Activated CD4-positive, alpha-beta T cell treated with anti-CD3 and anti-CD28 coated beads for 48 hours (primary cell): ENCODE measurements around the gene DOP1A.
A peak's percentile ranks its signal among the peaks of the same experiment; 100 is the strongest.
"Not testable (repeated sequence)": the region's sequence is repeated elsewhere in the genome, so short reads cannot be mapped to it uniquely, and the experiment has no call there.

Experiments used
- DNase-seq: peaks from one replicate; pipeline ENCODE4 v3.0.0-alpha.2; 2020

DOP1A gene

DNA sequence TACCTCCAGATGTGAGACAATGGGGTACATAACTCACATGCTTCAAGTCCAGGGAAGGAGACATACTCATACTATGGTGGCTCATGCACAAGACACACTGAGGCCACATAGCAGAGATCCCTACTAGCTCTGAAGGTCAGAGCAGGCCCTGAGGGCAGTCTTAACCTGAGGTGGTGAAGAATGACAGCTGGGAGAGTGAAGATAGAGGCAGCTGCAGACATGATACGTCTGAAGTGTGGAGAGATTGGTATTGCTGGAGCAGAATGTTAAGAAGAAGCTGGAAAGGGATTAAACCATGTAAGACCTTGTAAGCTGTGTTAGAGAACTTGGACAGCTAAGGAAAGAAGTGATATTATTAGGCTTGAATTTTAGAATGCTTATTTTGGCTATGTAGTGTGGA lies 92.7 kb downstream of the DOP1A start:
- no peak for DNase-seq

DNA sequence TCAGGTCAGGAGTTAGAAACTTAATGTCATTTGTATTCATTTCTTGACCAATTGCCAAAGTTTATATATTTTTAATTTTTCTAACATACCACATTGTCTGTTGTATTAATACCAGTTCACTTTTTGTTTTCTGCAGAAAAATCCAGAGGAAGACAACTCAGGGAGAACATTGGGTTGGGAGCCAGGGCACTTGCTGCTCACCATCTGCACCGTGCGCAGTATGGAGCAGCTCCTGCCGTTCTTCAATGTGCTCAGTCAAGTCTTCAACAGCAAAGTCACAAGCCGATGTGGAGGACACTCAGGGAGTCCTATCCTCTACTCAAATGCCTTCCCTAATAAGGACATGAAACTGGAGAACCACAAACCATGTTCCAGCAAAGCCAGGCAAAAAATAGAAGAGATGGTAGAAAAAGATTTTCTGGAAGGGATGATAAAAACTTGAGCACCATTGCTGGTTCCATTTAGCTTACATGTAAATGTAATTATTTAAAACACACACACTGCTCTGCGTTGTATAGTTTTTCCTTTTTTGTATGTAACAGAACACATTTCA lies 100.3 kb downstream of the DOP1A start:
- no peak for DNase-seq

DNA sequence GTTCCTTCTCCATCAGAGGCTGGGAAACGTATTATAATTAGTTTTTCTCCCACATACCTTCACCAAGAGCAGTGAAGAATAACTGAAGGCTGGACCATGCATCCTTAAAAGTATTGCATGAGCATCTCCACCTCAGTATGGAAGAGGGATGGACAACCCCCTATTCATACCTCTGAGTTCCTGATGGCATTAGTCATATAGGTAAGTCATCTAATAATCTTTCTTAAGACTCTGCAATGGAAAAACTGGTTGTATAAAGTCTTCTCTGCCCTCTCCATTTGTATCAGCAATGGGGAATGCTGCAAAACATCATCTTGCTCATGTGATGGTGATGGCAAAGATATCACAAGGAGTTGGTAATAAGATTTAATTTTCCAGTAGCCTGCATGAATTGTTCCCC lies 101.1 kb downstream of the DOP1A start:
- DNase-seq, result no peak

DNA sequence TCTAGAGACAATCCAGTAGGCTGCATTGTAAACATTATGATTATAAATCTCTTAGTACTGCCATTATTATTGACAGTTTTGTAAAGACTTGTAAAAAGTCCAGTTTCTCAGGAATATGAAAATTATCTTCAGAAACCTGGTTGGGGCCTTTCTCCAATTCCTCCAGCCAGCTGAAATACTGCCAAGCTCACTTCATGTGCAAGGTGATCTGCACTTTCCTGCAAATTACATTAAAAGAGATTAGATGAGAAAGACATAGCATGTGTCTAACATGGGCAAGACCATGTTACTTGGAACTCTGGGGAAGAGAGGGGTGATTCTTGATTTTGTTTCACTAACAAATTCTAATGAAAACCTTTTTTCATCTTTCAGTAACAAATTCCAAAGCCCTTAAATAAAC lies 101.6 kb downstream of the DOP1A start:
- no peak for DNase-seq

DNA sequence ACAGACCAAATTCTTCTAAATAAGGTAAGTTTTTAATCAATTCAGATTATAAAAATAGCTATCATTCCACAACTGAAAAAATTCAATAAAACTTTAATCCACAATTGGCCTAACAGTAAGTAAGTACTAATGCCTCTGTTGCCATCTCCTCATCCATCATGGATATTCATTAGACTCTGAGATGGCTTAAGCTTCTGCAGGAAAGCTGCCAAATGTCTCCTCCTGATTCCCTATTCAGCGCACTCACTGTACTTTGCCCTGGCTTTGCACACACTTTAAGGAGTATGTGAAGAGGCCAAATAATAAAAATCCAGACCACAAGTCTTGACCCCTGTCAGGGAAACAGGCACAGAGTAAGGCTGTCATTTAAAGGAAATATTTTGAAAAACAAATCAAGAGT lies 102.0 kb downstream of the DOP1A start:
- DNase-seq, result no peak

DNA sequence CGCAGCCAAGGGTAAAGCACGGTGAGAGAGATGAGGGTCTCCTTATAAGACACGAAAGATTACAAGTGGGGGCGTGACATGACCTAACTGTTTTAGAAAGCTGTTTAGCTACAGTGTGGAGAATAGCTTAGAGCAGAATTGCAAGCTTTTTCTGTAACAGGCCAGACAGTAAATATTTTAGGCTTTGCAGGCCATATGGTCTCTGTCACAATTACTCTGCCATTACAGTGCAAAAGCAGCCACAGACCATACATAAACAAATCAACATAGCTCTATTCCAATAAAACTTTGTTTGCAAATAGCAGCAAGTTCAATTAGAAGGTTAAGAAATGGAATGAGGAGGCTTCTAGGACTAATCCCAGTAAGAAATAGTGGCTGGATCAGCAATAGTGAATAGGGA lies 108.8 kb downstream of the DOP1A start:
- DNase-seq, result no peak

DNA sequence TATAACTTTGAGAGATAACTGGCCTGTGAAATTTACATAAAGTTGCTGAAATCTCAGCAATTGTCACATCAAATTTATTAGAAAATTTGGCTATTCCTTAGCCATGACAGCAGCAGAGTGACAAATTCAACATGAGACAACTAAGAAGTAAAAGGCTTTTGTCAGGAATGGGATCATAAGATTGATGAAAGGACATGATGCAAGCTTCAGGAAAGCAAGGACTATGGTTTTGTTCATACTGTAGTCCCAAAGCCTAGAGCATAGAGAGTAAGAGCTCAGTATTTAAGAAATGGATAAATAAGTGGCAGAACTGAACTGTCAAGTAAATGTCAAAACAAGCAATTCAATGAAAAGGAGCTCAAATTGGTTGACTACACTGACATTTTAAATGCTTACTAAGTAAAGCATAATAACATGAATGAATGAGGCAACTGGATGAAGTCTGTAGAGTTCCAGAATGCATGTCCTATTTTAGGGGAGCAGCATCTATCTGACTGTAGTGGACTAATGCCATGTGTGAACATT lies 113.0 kb downstream of the DOP1A start:
- no peak for DNase-seq

DNA sequence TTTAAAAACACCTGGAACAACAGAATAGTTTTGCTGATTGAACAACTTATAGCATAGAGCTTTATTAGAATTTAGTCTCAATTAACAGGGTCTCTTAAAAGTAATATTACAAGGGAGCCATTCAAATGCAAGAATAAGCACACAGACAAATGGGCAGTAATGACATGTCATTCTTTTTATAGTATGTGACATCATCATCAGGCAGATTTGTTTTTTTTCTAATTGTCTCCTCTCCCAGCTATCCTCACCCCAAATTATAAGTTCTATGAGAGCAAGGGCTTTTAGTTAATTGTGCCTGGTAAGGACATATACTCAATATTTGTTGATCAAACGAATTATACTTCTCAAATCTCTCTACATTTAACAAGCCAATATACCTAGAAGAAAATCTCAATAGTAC lies 114.6 kb downstream of the DOP1A start:
- no peak for DNase-seq

DNA sequence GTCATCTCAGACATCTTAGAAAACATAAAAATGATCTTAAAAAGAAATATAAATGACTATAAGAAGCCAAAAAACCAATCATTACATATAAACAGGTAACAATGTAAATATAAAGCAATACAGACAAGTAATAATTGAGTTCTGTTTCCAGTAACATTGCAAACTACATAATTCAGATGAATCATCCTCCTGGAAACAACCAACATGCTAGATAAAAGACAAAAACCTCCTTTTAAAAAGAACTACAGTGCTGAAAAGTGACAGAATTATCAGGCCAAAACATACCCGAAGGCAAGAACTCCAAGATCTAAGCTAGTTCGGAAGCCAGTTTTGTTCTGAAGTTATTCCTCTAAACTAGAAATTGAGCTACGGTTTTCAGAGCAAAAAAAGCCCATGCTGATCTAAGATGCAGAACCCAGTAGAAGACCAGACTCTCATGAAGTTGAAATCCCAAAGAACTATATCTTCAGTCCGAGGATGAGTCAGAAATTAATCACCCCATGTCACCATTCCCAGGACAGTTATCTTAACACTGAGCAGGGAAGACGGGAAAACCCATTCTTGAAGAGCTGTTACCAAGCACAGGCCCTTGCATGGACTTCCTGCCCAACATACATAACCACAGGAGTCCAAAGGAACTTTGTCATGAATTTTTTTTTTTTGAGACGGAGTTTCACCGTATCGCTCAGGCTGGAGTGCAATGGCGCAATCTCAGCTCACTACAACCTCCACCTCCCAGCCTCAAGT lies 115.8 kb downstream of the DOP1A start:
- DNase-seq, result no peak

DNA sequence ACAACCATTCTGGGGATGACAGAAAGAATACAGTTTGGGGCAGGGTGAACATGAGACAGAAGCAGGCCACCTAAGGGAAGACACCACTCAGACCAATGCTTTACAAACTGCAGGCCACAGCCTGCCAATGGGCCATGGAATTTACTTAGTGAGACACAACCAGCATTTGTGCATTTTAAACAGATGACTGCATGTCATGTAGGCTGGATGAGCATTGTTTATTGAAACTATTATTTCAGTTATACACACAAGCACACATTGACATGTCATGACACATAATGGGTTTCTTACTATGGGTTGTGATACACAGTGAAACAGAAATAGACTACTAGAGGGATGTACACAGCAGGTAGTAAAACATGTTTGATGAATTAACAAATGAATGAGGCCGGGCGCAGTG lies 117.6 kb downstream of the DOP1A start:
- DNase-seq, result no peak

DNA sequence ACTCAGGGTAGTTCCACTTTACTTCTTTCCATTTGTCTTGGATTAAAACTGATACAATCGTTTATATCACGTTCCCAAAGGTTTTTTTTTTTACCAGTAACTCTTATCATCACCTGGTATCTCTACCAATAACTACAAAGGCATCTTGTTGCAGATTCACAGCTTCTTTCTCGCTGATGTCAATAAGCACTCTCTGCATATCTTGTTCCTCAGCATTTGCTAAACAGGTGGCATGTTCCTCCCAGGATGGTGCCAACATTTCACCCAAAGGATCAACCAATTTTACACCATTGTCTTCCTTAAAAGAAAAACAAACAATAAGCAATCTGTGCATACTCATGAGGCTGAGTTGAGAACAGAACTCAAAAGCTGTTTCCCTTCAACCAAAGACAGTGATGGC lies 121.0 kb downstream of the DOP1A start:
- no peak for DNase-seq

DNA sequence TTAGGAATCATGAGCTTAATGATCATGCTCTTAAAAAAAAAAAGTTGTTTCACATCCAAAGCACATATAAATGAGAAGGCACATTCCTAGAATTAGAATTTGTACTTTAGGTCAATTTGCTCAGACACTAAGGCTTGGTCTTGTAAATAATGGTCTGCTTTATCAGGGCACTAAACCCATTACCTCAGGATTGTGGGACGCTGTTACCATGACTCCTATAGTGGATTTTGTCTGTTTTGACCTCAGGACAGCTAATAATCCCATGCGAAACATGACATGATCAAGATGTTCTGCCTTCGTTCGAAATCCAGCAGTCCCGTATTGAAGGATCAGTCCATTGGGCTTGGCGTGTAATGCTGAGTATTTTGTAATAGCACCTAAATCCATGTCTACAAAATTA lies 123.2 kb downstream of the DOP1A start:
- no peak for DNase-seq

DNA sequence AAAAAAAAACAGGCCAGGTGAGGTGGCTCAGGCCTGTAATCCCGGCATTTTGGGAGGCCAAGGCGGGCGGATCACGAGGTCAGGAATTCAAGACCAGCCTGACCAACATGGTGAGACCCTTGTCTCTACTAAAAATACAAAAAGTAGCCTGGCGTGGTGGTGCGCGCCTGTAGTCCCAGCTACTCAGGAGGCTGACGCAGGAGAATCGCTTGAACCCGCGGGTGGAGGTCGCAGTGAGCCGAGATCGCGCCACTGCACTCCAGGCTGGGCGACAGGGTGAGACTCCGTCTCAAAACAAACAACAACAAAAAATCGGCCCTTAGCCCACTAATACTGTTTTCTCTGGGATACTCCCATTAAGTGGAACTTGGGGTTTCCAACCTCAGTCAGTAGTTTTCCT lies 124.5 kb downstream of the DOP1A start:
- DNase-seq, result not testable (repeated sequence)

DNA sequence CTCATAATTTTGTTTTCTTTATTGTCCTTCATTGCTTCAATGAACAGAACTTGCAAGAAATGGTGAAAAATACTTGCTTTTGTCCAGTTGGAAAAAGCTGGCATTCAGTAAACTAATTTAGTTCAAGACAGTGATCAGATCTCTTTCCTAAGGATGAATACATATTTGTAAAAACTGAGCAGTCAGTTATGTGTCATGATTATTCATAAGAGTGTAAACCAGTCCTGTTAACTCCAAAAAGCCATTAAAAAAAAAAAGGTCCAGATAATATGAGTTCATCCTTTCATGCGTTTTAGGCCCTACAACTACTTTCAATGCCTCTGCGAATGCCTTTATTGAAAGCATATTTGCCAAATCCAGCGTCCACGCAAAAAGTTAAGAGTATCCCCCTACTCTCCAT lies 125.0 kb downstream of the DOP1A start:
- DNase-seq, result no peak

DNA sequence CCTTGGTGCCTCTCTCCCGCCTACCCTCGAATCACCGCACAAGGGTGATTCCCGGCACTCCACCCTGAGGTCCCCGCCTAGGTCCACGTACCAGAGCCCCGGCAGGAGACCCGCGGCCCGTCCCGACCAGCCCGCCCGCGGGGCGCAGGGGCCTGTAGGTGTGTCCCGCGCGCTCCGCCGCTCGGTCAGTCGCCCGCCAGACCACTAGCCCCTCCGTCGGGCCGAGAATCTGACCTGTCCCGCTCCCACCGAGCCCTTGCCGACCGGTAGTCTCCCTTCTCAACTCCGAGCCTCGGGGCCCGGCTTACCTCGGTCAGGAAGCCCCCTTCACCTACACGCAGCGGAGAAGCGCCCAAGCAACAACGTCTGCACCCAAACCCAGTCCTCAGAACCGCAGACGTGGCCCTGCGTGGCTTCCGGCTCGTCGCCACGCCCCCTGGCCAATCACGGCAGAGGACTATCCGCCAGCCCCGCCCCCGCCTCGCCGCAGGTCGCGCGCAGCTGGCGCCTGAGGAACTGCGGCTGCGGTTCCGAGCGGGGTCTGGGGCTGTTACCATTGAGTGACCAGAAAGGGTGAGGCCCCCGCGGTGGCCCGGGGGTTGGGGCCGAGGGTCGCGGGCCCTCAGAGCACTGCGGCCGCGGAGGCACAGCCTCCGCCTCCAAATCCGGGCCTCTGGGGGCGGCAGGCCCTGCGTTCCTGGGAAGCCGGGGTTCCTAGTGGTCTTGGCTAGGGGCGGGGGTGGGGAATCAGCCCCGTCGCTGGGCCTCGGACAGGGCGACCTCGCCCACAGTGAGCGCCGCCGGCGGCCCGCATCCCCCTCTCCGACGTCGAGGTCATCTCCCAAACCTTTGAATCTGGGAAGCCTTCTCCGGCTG lies 125.6 kb downstream of the DOP1A start, which contains the start of the genes PGM3 and RWDD2A:
PGM3 (minus strand) TSS at position 395 of the 876 bp plus-strand sequence. CDS start 2,253 bp downstream, outside the sequence.
RWDD2A (plus strand) TSS at position 487 of the 876 bp plus-strand sequence. CDS start 1,095 bp downstream, outside the sequence.
- DNase-seq, result peak; percentile 90

DNA sequence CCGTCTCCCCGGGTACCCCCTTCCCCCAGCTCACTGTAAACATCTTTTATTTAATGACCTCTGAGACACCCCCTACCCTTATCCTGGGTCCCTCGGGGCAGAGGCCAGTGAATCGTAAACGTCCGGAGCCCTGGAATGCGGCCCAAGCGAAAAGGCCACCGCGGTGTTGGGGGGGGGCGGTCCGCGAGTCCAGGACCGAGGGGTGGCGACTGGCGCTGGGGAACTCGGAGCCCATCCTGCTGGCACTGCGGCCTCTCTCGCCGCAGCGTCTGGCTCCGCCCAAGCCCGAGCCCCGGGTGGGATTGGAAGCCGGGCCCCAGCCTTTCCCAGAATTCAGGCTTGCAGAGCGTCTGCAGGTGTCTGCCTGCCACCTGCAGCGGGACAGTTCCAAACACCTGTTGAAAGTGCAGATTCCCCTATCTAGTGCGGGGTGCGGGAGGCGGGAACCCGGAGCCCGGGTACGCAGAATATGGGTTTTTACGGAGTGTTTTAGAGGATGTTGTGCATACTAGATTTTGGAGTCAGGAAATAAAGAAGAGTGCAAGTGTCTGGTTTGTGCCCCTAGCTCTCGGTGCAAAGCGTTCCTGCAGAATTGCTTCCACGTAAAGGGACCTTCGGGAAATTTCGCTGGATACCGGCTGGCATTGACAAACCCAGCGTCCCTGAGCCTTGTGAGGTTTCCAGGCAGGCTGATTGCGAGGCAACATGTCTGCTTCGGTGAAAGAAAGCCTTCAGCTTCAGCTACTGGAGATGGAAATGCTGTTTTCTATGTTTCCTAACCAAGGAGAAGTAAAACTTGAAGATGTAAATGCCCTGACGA lies 126.5 kb downstream of the DOP1A start:
- peak; percentile 13 for DNase-seq

DNA sequence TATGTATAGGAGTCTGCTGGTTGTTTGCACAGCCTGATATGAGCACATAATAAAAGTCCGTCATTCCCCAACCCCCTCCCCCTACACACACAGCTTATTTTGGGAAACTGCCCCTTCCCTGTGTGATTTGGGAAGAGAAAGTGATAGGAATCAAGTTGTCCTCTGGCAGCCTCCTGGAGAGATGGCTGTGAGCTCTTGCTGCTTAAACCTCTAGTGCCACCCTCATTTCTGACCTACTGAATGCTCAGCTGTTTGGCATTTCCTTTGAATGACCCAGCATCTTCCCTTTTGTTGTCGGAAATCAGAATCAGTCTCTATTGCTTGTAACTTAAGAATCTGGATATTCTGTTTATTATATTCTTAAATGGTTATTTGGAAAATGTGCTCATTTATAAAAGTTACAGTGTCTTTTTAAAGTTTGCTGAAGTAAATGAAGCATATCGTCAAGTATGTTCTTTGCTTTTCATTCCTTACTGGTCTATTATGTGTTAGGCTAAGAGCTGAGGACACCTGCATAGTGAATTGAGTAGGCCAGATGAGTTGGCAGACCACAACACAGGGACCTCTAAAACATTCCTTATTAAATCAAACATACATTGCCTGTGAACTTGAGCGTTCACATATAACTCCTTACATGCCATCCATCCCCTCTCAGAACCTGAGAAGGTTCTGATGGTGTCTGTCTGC lies 131.2 kb downstream of the DOP1A start:
- no peak for DNase-seq

DNA sequence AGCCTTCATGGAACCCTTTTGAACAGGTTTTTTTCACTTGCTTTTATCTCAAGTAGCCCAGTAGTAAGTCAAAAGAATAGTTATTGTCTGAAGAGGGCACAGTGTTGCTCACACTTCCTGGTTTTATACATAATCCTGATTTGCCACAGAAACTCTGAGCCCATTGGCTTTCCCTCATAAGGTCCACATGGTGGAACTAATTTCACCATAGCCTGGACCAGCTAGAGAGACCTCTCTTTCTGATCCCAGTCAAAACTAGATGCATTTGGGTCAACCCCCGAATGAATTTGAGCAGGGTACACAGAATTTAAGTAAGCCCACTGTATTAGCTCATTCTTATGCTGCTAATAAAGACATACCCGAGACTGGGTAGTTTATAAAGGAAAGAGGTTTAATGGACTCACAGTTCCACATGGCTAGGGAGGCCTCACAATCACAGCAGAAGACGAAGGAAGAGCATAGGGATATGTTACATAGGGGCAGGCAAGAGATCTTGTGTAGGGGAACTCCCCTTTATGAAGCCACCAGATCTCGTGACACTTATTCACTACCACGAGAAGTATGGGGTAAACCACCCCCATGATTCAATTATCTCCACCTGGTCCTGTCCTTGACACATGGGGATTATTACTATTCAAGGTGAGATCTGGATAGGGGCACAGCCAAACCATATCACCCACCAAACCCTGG lies 131.8 kb downstream of the DOP1A start:
- no peak for DNase-seq

DNA sequence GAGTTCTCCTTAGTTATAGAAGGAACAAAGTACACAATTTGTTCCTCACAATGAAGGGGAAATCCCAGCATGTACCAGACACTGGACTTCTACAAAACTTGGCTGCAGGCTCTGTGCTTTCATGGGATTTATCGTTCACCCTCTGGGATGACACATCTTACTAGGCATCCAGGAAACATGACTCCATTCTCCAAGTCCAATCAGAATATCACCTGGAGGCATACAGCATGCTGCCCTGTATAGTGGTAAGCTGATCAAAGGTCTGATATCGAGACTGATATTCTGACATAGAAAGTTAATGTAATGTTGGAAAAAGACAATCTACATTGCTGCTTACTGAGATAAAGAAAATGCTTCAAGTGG lies 132.4 kb downstream of the DOP1A start:
- no peak for DNase-seq

DNA sequence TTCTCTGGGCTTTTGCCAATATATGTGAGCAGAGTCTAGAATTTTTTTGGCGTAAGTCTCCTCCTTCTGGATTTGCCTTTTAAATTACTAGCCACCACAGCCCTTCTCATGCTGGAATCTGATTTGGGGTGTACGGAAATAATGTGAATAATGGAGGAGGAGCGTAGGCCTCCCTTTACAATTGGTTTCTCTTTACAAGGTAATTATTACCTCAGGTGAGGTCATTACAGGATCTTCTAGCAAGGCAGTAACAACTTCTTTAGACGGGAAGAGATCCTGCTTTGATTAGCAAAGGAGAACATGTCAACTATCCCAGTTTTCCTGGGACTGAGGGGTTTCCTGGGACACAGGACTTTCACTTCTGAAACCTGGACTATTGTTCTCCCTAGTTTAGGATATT lies 134.6 kb downstream of the DOP1A start:
- DNase-seq, result no peak
